K562 (cell line): ENCODE measurements around the gene PLPP6.

Experiments used
- CHD2 ChIP-seq: IDR thresholded peaks from 2 replicates; pipeline ENCODE4 v1.6.1; 2011; ENCODE audit warnings: low read depth, low read length
- CREB3L1 ChIP-seq: fragments of 450-650 bp; IDR thresholded peaks from 2 replicates; pipeline ENCODE4 v1.6.1; 2014; ENCODE audit warnings: low read depth, mild to moderate bottlenecking, moderate library complexity, borderline replicate concordance
- CTCF ChIP-seq, 3 experiments: IDR thresholded peaks in 2 of 3; conservative IDR thresholded peaks in 1 of 3; 2 replicates each; pipeline ENCODE4 v1.5.1; 2011 to 2012; ENCODE audit warnings: low read length in 3 of 3, mild to moderate bottlenecking in 3 of 3, control low read depth in 2 of 3, improper control_type of control experiment in 1 of 3, inconsistent platforms in 1 of 3, low read depth in 1 of 3, mixed read lengths in 1 of 3, moderate library complexity in 1 of 3; ENCODE audit not compliant: insufficient read depth in 2 of 3
- ELF2 ChIP-seq: fragments of 250-450 bp; sonication (Bioruptor Pico); IDR thresholded peaks from 2 replicates; pipeline ENCODE4 v1.5.0; 2021; ENCODE audit warnings: mild to moderate bottlenecking
- ESRRA ChIP-seq: fragments of 450-650 bp; IDR thresholded peaks from 2 replicates; pipeline ENCODE4 v1.6.1; 2014; ENCODE audit warnings: low read depth, mild to moderate bottlenecking, moderate library complexity, borderline replicate concordance
- NFE2L1 ChIP-seq: fragments of 450-650 bp; IDR thresholded peaks from 2 replicates; pipeline ENCODE4 v1.6.1; 2016; ENCODE audit warnings: missing genetic modification characterization, low read depth, mild to moderate bottlenecking, missing compliant biosample characterization, moderate library complexity, borderline replicate concordance
- NFYB ChIP-seq: IDR thresholded peaks from 2 replicates; pipeline ENCODE4 v1.6.1; 2011; ENCODE audit warnings: mild to moderate bottlenecking, moderate library complexity; ENCODE audit not compliant: insufficient read length; ENCODE audit errors: extremely low read depth
- RFX1 ChIP-seq: fragments of 450-650 bp; IDR thresholded peaks from 2 replicates; pipeline ENCODE4 v1.6.1; 2016; ENCODE audit warnings: mild to moderate bottlenecking, moderate library complexity
- RNF219 ChIP-seq: fragments of 250-450 bp; sonication (Bioruptor Pico); IDR thresholded peaks from 2 replicates; pipeline ENCODE4 v1.5.0; 2022; ENCODE audit warnings: mild to moderate bottlenecking
- TF ChIP-seq, protein P1 (sequence below): sonication (generic); formaldehyde crosslinking; IDR thresholded peaks from 2 replicates; pipeline ENCODE4 v1.5.0; 2020; ENCODE audit warnings: missing genetic modification reagents

- TF ChIP-seq CREB3L1 (no peak), ESRRA (no peak), ELF2 (no peak), RNF219 (CRISPR knock-in tag) (no peak), NFYB (no peak), NFE2L1 (tag) (no peak), RFX1 (no peak), CTCF (IDR thresholded peaks at IDR 0.05 in 2 of 3, conservative IDR thresholded peaks at IDR 0.05 in 1 of 3; ENCODE audit: insufficient read depth in 2 of 3, low read depth in 1 of 3, low read length in 3 of 3) (no peak), CHD2 (no peak)
- TF ChIP-seq, protein P1, sequence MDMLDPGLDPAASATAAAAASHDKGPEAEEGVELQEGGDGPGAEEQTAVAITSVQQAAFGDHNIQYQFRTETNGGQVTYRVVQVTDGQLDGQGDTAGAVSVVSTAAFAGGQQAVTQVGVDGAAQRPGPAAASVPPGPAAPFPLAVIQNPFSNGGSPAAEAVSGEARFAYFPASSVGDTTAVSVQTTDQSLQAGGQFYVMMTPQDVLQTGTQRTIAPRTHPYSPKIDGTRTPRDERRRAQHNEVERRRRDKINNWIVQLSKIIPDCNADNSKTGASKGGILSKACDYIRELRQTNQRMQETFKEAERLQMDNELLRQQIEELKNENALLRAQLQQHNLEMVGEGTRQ (CRISPR knock-in tag), result no peak
These were observed 5.6 kb downstream of the PLPP6 start for GRCh38 chr9:4667681-4668080.
